GM12892 (cell line): Measurements from ENCODE around the gene RADIL.

Experiments
- POLR2A ChIP-seq: IDR thresholded peaks from 2 replicates; pipeline ENCODE4 v1.6.1; 2011; ENCODE audit warnings: low read depth, low read length, control low read depth
- POLR2AphosphoS5 ChIP-seq: IDR thresholded peaks from 2 replicates; pipeline ENCODE4 v1.6.1; 2011; ENCODE audit warnings: low read depth, low read length, control low read depth
- TAF1 ChIP-seq: IDR thresholded peaks from 2 replicates; pipeline ENCODE4 v1.6.1; 2011; ENCODE audit warnings: low read depth, mild to moderate bottlenecking, control low read depth, low read length, borderline replicate concordance

DNA sequence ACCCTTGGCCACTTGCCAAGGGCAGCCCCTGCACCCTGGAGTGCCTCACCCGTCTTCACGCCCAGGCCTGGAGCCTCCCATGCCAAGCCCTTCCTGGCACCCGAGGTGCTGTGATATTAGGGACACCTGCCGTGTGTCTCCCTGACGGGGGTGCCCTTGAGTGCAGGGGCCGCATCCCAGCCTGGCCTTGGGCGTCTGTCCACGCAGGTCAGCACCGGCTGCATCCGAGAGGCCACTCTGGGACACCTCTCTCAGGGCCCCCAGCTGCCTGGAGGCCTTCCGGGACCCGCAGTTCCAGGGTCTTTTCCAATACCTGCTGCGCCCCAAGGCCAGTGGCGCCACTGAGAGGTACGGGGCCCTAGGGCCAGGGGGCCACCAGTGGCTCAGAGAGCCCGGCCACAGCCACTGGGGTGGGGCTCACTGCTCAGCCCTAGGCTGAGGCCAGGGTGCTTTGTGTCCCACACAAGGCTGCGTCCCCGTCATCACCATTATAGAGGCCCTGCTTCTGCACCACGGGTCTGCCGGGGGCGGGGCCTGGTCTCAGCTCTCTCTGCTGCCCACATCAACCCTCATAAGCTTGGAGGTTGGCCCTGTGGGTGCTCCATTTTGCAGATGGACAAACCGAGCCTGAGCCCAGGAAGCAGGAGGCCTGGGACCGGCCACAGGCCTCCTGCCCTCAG, 95.4 kb downstream of the RADIL start:
- no peak for TF ChIP-seq POLR2A
- no peak for TF ChIP-seq POLR2AphosphoS5
- no peak for TF ChIP-seq TAF1
